ENCODE data around the gene TANC1. TPM values are rescaled to one million over a fixed set of nuclear protein-coding genes. Genes with fewer than 3 reads are reported as not detected.

The TANC1 gene
- total RNA-seq (ENCODE audit: insufficient read depth, low replicate concordance), result 30.3 TPM

GRCh38 chr2:158968396-158969161, at the start of gene TANC1:
TSS of gene TANC1 (plus strand) at chr2:158968640. CDS start at chr2:159065911, 97,271 bp downstream.
- peak; percentile 96 for DNase-seq (ENCODE audit: low spot score)

GRCh38 chr2:158921599-158922408, 46.6 kb upstream of the TANC1 start:
- DNase-seq (ENCODE audit: low spot score), result no peak

- DNase-seq (ENCODE audit: low spot score), result no peak
Measured at GRCh38 chr2:158922601-158923000, 45.8 kb upstream of the TANC1 start.

- peak; percentile 17 for DNase-seq (ENCODE audit: low spot score)
Measured at GRCh38 chr2:158923180-158923594, 45.3 kb upstream of the TANC1 start.

- DNase-seq (ENCODE audit: low spot score), result no peak
Measured at GRCh38 chr2:158923641-158924040, 44.8 kb upstream of the TANC1 start.

- DNase-seq (ENCODE audit: low spot score), result no peak
Measured at GRCh38 chr2:158926478-158926948, 41.9 kb upstream of the TANC1 start.

GRCh38 chr2:158928515-158928914, 39.9 kb upstream of the TANC1 start:
- DNase-seq (ENCODE audit: low spot score), result no peak

- no peak for DNase-seq (ENCODE audit: low spot score)
Measured at GRCh38 chr2:158928965-158929364, 39.5 kb upstream of the TANC1 start.

- no peak for DNase-seq (ENCODE audit: low spot score)
Measured at GRCh38 chr2:158931572-158931971, 36.9 kb upstream of the TANC1 start.

GRCh38 chr2:158932131-158932645, 36.3 kb upstream of the TANC1 start:
- DNase-seq (ENCODE audit: low spot score), result no peak

- no peak for DNase-seq (ENCODE audit: low spot score)
Measured at GRCh38 chr2:158934170-158934569, 34.3 kb upstream of the TANC1 start.

- DNase-seq (ENCODE audit: low spot score), result no peak
Measured at GRCh38 chr2:158935617-158936016, 32.8 kb upstream of the TANC1 start.

GRCh38 chr2:158936978-158937377, 31.5 kb upstream of the TANC1 start:
- peak; percentile 37 for DNase-seq (ENCODE audit: low spot score)

GRCh38 chr2:158940356-158940755, 28.1 kb upstream of the TANC1 start:
- DNase-seq (ENCODE audit: low spot score), result no peak

GRCh38 chr2:158943973-158944372, 24.5 kb upstream of the TANC1 start:
- DNase-seq (ENCODE audit: low spot score), result no peak

GRCh38 chr2:158948964-158949699, 19.3 kb upstream of the TANC1 start:
- DNase-seq (ENCODE audit: low spot score), result no peak

- peak; percentile 13 for DNase-seq (ENCODE audit: low spot score)
Measured at GRCh38 chr2:158953454-158953853, 15.0 kb upstream of the TANC1 start.

- peak; percentile 72 for DNase-seq (ENCODE audit: low spot score)
Measured at GRCh38 chr2:158953926-158954763, 14.3 kb upstream of the TANC1 start.

GRCh38 chr2:158955842-158956365, 12.5 kb upstream of the TANC1 start:
- no peak for DNase-seq (ENCODE audit: low spot score)

GRCh38 chr2:158958365-158958764, 10.1 kb upstream of the TANC1 start:
- DNase-seq (ENCODE audit: low spot score), result no peak

Data from umbilical cord (tissue), 2 donors.